ENCODE data around the gene NRIP3.
"Not testable (repeated sequence)": the region's sequence is repeated elsewhere in the genome, so short reads cannot be mapped to it uniquely, and the experiment has no call there.

The NRIP3 gene

DNA sequence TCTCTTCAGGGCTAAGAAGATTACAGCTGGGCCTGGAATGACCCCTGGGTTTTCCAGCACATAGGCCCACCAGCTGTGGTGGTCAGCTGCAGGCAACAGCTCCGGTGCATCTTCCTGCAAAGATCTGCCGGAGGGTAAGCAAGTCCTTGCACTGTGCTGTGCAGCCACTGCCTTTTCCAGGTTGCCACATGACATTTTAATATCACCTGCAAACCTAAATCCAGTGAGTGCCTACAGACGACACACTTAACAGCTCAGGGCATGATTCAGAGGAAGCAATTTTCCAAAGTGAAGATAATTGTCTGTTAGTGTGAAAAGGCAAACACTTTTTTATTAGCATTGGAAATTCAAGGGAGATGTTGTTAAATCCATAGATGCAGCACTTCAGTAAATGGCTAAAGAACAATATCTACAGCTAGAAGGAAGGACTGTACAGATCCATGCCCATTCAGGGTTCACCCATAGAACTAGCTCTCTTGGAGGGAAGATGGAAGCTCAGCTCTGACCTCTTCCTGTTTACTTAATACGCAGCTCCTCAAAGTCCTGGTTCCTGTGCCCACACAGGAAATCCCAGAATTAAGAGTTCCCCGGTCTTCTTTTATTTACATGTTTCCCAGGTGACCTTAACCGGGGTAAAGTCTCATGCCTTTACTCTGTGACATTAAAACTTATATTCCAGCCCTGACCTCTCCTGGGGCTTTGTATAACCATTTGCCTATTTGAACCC, 13.3 kb upstream of the NRIP3 start:
- ATAC-seq: no peak
- DNase-seq: no peak

DNA sequence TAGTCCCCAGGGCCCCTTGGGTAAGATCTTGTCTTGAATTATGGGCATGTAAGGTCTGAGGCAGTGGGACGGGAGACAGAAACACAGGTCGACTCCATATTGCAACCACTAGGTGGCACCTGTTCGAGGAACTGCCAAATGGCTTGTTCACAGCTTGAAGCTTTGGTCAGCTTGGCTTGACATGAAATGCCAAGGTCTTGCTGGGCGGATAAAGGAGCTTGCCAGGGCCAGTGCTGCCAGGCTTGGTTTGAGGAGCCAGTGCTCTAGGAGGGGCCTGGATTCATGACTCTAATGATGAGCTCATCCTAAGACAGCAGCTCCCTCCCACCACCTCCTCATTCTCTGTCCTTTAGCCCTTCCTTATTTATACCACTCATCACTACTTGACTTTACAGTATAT, 11.9 kb upstream of the NRIP3 start:
- DNase-seq (peak; percentile 48), ATAC-seq (peak; percentile 70)

DNA sequence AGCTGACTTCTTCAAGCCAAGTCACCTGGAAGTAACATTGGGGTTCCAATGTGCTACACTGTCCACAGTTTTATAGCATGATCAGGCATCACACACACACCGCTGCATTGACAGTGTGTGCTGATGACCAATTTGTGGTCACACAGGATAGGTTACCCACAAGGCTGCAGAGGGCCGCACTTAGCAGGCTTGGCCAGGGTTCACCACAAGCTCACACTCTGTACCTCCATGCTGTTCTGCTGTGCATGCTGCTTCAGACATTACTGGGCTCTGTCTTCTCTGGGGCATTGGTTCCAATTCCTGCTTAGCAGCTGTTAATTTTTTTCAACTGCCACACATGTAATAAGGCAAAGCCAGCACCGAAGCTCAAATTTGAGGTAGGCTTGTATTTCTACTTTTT, 11.0 kb upstream of the NRIP3 start:
- ATAC-seq (no peak), DNase-seq (no peak)

DNA sequence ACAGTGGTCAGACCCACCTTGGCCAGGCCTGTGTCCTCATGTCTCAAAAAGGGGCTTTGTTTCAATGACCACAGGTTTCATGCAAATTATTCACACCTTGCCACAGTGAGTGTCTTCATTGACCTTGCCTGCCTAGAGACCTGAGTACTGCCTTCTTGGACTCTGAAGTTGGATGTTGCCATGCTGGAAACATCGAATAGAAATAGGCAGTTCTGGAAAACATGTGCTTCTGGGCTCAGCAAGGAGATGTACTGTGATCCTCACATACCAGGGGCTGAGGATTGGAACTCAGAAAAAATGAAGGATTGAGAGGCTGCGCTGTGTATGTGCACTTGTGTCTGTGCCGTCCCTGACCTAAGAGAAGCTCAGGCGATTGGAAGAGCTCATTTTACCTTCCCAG, 9.6 kb upstream of the NRIP3 start:
- no peak for ATAC-seq
- no peak for DNase-seq

DNA sequence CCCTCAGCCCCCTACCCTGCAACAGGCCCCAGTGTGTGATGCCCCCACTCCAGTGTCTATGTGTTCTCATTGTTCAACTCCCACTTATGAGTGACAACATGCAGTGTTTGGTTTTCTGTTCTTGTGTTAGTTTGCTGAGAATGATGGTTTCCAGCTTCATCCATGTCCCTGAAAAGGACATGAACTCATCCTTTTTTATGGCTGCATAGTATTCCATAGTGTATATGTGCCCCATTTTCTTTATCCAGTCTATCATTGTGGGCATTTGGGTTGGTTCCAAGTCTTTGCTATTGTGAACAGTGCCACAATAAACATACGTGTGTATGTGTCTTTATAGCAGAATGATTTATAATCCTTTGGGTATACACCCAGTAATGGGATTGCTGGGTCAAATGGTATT, 5.7 kb upstream of the NRIP3 start:
- not testable (repeated sequence) for DNase-seq, ATAC-seq

DNA sequence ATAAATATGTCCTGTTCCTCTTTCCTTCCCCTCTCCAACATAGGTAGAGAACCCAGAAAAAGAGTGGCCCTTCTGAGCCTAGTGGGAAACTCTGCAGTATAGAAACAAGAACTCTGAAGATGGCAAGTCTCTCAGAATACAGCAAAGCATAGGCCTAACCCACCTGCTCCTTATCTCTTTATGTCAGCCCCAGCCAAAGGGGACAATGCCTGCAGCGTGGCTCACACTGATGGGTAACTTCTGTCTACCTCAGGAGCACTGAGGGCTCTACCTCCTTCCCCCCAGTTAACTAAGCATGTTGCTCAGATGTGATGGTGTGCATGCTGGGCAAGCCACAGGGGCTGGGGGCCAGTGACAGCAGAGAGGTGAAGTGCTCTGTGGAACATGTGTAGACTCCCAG, 4.9 kb upstream of the NRIP3 start:
- DNase-seq (no peak), ATAC-seq (no peak)

DNA sequence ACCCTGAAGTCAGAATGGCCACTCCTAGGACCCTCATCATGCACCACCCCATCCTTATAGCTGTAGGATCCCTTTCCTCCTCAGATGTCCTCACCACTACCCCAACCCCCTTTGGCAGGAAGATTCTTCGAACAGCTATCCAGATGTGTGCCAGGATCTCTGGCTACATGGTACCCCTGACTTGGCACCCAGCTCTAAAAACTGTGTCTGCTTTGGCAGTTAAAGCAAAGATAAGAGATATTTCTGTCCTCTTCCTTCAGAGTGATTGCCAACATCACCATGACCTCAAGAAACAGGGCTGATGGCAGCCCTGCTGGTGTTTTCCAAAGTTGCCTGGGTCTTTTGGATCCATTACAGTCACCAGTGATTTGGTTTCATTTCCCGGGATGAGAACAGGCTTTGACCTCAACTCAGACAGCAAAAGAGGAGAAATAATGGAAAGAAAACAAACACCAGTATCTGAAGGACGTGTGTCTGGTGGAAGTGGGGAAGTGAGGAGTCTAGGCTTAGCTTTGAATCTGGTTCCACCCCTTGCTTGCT, 4.3 kb upstream of the NRIP3 start:
- DNase-seq (no peak), ATAC-seq (no peak)

DNA sequence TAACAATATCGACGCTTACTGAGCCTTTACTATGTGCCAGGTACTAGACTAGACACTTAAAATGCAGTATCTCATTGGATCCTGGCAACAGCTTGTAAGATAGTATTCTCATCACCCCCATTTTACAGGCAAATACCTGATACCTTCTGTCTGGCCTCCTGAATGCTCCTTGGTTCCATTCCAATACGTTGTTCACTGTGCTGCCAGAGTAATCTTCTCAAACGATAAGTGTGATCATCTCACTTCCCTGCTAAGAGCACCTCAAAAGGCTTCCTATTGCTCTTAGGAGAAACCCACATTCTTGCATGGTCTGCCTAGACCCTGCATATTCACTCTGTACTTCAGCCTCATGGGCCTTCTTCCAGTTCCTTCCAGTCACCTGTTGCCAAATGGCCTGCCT, 1.3 kb upstream of the NRIP3 start:
- no peak for ATAC-seq
- no peak for DNase-seq

DNA sequence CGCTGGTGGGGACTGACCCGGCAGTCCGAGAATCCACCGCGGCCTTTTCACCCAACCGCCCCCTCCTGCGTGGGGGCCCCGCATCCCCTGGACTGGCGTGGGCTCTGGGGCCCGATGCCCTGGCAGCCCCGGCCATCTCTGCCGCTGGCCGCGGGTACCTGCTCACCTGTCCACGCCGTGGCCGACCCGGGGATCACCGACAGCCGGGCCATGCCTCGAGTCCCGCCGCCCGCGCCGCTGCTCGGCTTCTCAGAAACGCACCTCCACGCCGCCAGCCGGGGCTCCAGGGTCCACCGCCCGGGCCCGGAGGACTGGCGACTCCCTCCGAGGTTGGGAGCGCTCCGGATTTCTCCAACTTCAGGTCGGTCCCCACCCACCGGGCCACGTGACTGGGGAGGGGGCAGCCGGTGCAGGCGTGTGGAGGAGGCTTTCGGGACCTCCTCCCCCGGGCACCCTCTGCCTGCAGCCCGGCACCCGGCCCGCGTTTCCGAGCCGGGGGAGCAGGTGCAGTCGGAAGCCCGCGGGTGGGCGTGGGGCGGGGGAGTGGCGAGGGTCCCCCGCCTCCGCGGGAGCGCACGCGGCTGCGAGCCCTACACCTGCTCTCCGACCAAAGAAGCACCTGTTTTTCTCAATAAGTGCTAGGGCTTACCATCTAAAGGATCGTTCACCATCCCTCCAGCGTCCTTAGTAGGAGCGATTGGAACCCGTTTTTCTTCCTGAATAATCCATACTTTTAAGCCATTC, 554 bp upstream of the NRIP3 start:
- no peak for DNase-seq
- ATAC-seq: no peak

DNA sequence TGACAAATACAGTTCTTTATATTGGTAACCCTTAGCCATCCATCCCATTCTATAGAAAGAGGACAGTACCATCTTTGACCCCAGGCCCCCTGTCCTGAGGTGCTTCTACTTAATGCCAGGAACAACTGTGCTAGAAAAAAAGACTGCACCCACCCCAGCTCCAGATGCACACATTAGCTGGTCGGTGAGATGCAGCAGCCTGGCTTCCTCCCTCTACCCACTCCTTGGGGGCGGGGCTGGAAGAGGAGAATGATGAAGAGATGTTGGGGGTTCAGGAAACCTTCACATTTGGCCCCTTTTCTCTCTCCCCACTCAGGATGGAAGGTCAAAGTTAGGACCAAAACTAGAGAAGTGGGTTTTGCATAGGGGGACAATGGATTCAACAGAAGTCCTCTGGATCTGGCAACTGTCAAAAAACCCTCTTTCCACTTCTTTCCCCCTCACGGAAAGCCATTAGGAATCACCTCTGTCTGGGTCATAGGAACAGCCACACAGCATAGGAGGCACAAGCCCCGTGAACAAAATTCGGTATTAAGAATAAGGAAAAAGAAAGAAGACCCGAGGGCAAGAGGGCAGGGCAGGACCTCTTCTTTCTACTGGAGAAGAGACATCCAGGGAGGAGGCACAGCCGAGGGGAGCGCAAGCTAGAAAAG, 755 bp downstream of the NRIP3 start:
- peak; percentile 53 for DNase-seq

DNA sequence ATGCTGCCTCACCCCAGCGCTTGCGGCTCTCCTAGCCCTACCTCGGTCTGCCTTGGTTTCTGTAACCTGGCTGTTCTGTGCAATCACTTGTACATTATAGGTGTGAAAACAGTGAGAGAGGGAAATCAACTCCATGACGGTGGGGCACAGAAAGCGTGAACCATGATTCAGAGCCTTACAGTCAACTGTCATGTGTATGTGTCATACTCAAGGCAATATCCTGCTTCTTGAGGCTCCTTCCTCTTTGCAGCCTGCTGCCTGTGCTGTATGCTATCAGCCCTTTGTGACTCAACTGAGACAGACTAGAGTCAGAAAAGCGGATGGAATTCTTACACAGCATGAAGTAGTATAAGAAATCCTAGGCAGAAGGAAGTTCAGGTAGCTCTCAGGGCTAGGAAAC, 2.1 kb downstream of the NRIP3 start:
- ATAC-seq (peak; percentile 96), DNase-seq (peak; percentile 48)

More for the DNA sequence above, 755 bp downstream of the NRIP3 start:
- no peak for ATAC-seq

DNA sequence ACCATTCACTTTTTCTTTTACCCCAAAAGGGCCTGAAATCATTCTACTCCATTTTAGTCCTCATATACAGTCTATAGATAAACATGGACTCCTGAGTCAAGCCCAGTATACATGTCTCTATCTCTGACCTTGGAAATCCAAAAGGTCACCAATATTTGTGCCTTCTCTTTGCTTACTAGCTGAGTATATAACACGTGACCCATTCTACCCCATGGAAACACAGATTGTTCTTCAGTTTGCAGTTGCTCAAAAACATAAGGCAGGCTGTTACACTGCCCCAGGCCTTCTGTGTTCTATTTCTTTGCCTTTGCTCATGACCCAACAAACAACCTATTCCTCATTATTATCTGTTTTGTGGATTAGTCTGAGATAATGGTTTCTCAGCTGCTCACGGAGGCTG, 5.8 kb downstream of the NRIP3 start:
- ATAC-seq (no peak), DNase-seq (no peak)

DNA sequence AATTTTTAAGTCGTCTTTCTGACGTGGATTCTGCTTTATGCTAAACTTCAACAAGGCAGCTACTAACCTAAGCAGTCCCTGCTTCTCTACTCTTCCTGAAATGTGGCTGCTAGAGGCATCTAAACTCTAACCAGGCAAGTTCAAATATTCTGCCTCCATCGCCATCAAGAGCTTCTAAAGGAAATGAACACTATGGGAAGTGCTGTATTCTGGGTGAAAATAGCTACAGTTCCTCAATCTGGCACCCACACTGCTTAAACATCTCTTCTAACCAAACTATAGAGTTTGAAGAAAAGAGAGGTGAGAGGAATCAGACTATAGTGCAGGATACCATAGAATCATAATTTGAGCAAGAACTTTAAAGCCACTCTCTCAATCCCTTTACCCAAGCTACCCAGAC, 6.3 kb downstream of the NRIP3 start:
- no peak for DNase-seq
- no peak for ATAC-seq

DNA sequence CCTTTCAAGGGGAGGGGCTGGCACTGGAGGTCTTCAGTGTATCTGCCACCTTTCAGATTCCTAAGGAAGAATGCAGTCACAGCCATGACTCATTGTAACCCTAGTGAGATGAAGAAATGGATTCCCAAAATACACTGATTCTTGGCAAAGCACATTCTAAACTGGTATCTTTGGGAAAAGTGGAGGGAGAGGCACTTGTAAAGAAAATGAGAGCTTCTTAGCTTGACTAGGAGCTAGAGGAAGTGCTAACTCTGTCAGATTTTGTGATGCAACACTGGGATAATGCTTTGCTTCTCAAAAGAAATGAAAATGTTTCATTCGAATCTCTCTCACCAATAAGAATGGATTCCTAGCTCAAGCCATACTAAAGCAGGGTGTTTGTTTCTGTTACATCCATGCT, 14.3 kb downstream of the NRIP3 start:
- ATAC-seq (no peak), DNase-seq (no peak)

DNA sequence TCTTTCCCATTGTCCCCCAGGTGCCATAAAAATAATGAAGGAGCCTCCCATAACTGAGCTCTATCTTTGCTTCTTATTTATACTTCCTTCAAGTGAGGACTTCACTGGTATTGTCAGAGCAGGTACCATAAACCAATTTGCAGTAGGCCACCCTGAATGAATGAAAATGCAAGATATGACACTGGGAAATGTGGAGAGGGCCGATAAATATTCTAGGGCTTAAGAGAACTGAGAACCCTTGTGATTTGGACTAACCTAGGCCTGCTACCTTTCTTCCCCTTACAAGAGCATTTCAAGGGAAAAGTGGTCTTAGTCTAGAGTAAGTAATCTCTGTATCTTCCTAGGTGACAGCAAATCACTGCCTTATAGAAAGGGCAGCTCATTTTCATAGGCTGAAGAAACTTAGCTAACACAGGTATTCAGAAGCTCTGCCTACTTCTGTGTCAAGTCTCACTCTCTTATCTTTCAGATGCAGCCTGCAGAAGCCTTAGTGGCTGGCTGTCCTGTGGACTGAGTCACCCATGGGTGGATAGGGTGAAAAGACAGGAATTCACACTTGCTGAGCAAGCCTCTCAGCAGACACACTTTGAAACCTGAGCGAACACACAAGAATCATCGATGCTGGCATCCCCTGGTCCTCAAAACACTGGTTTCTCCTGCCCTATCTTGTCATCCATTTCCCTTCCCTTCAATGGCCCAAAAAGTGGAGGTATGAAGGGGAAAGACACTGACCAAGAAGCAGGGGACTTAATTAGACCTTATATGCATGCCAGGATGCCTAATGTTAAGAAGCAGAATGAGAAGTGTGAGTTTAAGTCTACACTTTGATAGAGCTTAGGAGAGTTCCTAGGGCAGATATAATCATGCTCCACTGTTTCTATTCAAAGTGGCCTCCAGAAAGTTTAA, 15.2 kb downstream of the NRIP3 start:
- no peak for DNase-seq
- ATAC-seq: no peak

DNA sequence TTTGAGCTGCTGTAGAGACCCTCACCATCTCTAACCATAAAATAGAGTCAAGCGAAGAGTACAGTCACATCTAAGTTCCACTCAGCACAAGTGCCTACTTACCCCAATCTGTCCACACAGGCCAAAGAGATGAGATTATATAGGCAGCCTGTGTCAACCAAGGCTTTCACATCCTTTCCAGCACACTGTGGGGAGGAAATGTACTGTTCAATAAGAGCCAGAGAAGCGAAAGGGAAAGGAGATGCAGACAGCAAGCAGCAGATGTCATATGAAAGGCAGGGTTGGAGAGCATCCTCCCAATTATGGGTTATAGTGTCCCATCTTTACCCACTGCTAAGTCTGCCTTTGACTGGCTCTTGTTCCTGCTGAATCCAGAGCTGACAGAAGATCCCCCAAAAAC, 16.4 kb downstream of the NRIP3 start:
- DNase-seq (no peak), ATAC-seq (no peak)

DNA sequence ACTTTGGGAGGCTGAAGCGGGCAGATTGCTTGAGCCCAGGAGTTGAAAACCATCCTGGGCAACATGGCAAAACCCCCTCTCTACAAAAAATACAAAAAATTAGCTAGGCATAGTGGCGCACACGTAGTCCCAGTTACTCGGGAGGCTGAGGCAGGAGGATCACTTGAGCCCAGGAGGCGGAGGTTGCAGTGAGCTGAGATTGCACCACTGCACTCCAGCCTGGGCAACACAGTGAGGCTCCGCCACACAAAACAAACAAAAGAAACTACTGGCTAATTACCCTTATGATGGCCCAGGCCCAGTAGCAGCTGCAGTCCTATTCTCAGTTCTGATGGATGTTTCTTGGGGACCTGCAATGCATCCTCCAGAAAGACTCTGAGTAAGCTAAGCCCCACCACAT, 17.0 kb downstream of the NRIP3 start:
- not testable (repeated sequence) for ATAC-seq, DNase-seq

DNA sequence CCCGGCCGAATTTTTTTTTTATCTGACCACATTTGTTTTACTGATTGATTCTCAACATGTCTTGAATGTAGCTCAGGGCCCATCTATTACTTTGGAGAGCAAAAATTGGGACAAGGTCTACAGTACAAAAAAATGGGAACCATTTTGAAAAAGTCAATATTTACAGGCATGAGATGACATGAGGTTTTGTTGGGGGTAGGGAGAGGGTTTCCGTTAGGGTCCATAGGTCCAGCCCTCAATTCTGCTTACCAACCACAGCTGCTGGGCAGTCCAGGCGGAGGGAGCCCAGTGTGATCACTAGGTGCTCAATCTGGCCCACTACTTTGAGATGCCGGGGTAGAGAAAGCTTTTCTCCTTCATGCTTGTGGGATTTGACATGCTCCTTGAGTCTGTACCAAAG, 18.3 kb downstream of the NRIP3 start:
- no peak for DNase-seq
- ATAC-seq: no peak

DNA sequence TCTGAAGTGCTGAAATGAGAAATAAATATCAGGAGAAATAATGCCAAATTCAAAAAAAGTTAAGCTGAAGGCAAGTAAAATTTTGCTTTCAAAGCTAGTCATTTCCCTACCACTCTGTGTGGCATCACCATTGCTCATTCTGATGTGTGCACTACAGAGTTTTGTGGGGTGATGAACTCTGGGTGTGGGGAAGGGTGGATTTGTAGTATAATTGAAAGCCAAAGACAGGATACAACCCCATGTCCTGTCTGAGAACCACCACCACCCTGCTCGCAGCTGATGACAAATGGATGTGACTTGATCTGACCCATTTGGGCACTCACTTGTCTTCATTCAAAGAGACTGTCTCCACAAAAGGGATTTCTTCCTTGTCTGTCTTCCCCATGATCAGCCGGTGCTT, 20.2 kb downstream of the NRIP3 start:
- DNase-seq (no peak), ATAC-seq (no peak)

DNA sequence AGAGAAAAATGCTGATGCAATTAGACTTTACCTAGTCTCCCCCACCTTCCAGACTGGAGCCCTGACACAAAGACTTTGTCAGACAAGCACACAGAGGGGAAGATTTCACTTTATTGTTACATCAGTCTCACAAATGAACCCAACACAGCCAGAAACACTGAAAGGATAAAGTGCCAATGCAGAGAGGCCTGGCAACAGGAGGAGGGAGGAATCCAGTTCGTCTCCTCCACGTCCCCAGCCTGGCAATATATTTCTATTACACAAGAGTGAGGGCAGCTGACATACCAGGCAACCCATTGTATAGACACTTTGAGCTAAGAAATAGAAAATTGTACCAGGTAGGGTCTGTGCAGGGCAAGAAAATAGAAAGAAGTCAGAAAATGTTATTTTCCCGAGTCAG, 23.3 kb downstream of the NRIP3 start:
- ATAC-seq (no peak), DNase-seq (no peak)

DNA sequence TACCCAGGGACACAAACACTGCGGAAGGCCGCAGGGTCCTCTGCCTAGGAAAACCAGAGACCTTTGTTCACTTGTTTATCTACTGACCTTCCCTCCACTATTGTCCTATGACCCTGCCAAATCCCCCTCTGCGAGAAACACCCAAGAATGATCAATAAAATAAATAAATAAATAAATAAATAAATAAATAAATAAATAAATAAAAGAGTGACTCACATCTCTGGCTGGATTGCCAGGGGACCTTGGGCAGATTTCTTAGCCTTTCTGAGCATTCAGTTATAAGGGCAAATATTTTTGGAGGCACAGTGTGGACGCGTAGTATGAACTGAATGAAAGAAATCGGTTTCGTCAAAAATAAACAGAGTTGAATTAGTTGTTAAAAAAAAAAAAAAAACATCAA, 24.4 kb downstream of the NRIP3 start:
- DNase-seq, ATAC-seq: not testable (repeated sequence)

DNA sequence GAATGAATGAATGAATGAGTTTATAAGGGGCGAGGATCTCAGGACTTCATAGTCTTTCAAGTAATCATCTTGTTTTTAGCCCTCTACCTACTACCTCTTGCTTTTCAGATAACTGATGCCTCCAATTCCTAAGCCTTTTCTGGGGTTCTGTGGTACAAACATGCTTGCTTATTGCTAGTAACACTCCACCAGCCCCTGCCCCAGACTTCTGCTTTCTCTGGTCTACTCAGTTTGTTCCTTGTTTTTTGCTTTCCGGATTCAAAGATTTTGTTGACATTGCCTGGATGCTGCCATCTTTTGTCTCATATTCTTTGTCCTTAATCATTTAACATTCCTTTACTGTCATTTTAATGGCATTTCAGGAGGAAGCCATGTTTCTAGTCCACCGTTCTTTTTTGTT, 30.7 kb downstream of the NRIP3 start:
- ATAC-seq (no peak), DNase-seq (no peak)
